ENCODE measurements around the gene PRKCH.

DNA sequence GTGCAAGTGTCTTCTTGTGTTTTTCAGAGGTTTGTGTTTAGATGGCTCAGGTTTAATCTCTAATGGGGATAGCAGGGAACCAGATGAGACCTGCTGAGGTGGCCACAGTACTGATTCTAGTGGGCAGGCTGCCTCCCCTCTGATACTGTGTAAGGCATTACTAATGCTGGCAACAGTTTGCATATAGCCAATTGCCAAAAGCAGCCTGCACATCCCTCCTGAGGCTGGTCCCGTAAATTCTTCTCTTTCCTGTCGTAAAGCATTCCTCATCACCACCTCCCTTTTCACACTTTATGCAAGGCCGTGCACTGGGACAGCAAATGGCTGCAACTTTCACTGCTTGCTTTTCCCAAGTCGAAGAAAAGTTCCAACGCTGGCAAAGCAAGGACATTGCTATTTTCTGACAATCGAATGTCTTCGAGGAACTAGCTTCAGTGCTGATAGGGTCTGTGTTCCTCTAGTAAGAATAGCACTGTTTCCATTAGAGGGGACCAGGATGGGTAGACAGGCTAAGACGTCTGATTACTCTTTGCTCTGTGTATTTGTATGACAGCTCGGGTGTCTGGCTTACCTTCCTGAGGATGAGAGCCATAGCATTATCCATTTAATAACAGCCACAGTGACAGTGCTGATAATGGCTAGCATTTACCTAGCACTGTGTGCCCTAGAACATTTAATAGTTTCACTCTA, 195.7 kb downstream of the PRKCH start:
- no peak for TF ChIP-seq CEBPB (IDR thresholded peaks at IDR 0.05)
- TF ChIP-seq, protein P1, sequence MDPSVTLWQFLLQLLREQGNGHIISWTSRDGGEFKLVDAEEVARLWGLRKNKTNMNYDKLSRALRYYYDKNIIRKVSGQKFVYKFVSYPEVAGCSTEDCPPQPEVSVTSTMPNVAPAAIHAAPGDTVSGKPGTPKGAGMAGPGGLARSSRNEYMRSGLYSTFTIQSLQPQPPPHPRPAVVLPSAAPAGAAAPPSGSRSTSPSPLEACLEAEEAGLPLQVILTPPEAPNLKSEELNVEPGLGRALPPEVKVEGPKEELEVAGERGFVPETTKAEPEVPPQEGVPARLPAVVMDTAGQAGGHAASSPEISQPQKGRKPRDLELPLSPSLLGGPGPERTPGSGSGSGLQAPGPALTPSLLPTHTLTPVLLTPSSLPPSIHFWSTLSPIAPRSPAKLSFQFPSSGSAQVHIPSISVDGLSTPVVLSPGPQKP (IDR thresholded peaks at IDR 0.05; ENCODE audit: low read depth, low read length) = no peak
- TF ChIP-seq, protein P2, sequence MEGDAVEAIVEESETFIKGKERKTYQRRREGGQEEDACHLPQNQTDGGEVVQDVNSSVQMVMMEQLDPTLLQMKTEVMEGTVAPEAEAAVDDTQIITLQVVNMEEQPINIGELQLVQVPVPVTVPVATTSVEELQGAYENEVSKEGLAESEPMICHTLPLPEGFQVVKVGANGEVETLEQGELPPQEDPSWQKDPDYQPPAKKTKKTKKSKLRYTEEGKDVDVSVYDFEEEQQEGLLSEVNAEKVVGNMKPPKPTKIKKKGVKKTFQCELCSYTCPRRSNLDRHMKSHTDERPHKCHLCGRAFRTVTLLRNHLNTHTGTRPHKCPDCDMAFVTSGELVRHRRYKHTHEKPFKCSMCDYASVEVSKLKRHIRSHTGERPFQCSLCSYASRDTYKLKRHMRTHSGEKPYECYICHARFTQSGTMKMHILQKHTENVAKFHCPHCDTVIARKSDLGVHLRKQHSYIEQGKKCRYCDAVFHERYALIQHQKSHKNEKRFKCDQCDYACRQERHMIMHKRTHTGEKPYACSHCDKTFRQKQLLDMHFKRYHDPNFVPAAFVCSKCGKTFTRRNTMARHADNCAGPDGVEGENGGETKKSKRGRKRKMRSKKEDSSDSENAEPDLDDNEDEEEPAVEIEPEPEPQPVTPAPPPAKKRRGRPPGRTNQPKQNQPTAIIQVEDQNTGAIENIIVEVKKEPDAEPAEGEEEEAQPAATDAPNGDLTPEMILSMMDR (IDR thresholded peaks at IDR 0.05) = no peak
- TF ChIP-seq EP300 (IDR thresholded peaks at IDR 0.05) = no peak
- TF ChIP-seq, protein P3, sequence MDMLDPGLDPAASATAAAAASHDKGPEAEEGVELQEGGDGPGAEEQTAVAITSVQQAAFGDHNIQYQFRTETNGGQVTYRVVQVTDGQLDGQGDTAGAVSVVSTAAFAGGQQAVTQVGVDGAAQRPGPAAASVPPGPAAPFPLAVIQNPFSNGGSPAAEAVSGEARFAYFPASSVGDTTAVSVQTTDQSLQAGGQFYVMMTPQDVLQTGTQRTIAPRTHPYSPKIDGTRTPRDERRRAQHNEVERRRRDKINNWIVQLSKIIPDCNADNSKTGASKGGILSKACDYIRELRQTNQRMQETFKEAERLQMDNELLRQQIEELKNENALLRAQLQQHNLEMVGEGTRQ (IDR thresholded peaks at IDR 0.05) = no peak

Measured in A549 (cell line).